DMS53 (cell line): Measurements from ENCODE around the gene CAPRIN2.

ENCODE experiments used
- DNase-seq: peaks from one replicate; lab custom pipeline; 2025; lab: John Stamatoyannopoulos, UW

Gene CAPRIN2

GRCh38 chr12:30754750-30755394 lies at the start of gene CAPRIN2:
Gene CAPRIN2 (minus strand): TSS chr12:30754951. CDS start chr12:30753520, 1,431 bp downstream.
- peak; percentile 100 for DNase-seq

GRCh38 chr12:30797689-30798088 lies 42.9 kb upstream of the CAPRIN2 start:
- DNase-seq, result peak; percentile 30

GRCh38 chr12:30796891-30797371 lies 42.2 kb upstream of the CAPRIN2 start:
- peak; percentile 84 for DNase-seq

- DNase-seq, result peak; percentile 89
Measured at GRCh38 chr12:30796313-30796780, 41.6 kb upstream of the CAPRIN2 start.

GRCh38 chr12:30795410-30796312 lies 40.9 kb upstream of the CAPRIN2 start:
- peak; percentile 94 for DNase-seq

- peak; percentile 93 for DNase-seq
Measured at GRCh38 chr12:30794591-30795409, 40.0 kb upstream of the CAPRIN2 start.

- no peak for DNase-seq
Measured at GRCh38 chr12:30794020-30794419, 39.3 kb upstream of the CAPRIN2 start.

GRCh38 chr12:30792648-30793499 lies 38.1 kb upstream of the CAPRIN2 start:
- no peak for DNase-seq

- no peak for DNase-seq
Measured at GRCh38 chr12:30792085-30792484, 37.3 kb upstream of the CAPRIN2 start.

- no peak for DNase-seq
Measured at GRCh38 chr12:30788754-30789153, 34.0 kb upstream of the CAPRIN2 start.

GRCh38 chr12:30785630-30786029 lies 30.9 kb upstream of the CAPRIN2 start:
- DNase-seq, result no peak

GRCh38 chr12:30784508-30784907 lies 29.8 kb upstream of the CAPRIN2 start:
- DNase-seq, result peak; percentile 40

- DNase-seq, result no peak
Measured at GRCh38 chr12:30783946-30784345, 29.2 kb upstream of the CAPRIN2 start.

- DNase-seq, result no peak
Measured at GRCh38 chr12:30782316-30783173, 27.8 kb upstream of the CAPRIN2 start.

GRCh38 chr12:30779578-30779977 lies 24.8 kb upstream of the CAPRIN2 start:
- no peak for DNase-seq

- no peak for DNase-seq
Measured at GRCh38 chr12:30779178-30779577, 24.4 kb upstream of the CAPRIN2 start.

GRCh38 chr12:30774599-30774998 lies 19.8 kb upstream of the CAPRIN2 start:
- peak; percentile 49 for DNase-seq

- DNase-seq, result no peak
Measured at GRCh38 chr12:30769802-30770201, 15.1 kb upstream of the CAPRIN2 start.

- DNase-seq, result peak; percentile 70
Measured at GRCh38 chr12:30764251-30764650, 9.5 kb upstream of the CAPRIN2 start.

GRCh38 chr12:30763053-30763452 lies 8.3 kb upstream of the CAPRIN2 start:
- no peak for DNase-seq
